H9 (cell line): Measurements from ENCODE around the gene TMEM120B. TPM values are rescaled to one million over a fixed set of nuclear protein-coding genes. Genes with fewer than 3 reads are reported as not detected.
A peak's percentile ranks its signal among the peaks of the same experiment; 100 is the strongest.
"Not testable (repeated sequence)": the region's sequence is repeated elsewhere in the genome, so short reads cannot be mapped to it uniquely, and the experiment has no call there.

ENCODE experiments used
- DNase-seq: peaks from one replicate; pipeline ENCODE4 v3.0.0-alpha.2; 2017
- H2AFZ ChIP-seq: one replicate; pipeline ENCODE4 v1.6.1; 2013; ENCODE audit warnings: mild to moderate bottlenecking, low read length, control low read depth, moderate library complexity
- H2AK5ac ChIP-seq: 2 replicates; pipeline ENCODE4 v1.6.1; 2013; ENCODE audit warnings: low read length, control low read depth, mixed read lengths; ENCODE audit not compliant: insufficient read length
- H2BK120ac ChIP-seq: one replicate; pipeline ENCODE4 v1.6.1; 2013; ENCODE audit warnings: low read depth, mild to moderate bottlenecking, low read length, control low read depth, inconsistent platforms; ENCODE audit not compliant: poor library complexity, severe bottlenecking
- H2BK12ac ChIP-seq: 2 replicates; pipeline ENCODE4 v1.6.1; 2013; ENCODE audit warnings: low read length, control low read depth, mixed read lengths, low read depth; ENCODE audit not compliant: insufficient read length
- H2BK15ac ChIP-seq: 2 replicates; pipeline ENCODE4 v1.6.1; 2013; ENCODE audit warnings: low read depth, low read length, control low read depth
- H2BK20ac ChIP-seq: one replicate; pipeline ENCODE4 v1.6.1; 2013; ENCODE audit warnings: low read depth, mild to moderate bottlenecking, low read length, control low read depth, inconsistent platforms; ENCODE audit not compliant: poor library complexity, severe bottlenecking
- H2BK5ac ChIP-seq: 2 replicates; pipeline ENCODE4 v1.6.1; 2013; ENCODE audit warnings: low read length, control low read depth, mixed read lengths; ENCODE audit not compliant: insufficient read length
- H3K14ac ChIP-seq: 2 replicates; pipeline ENCODE4 v1.6.1; 2013; ENCODE audit warnings: low read length, control low read depth; ENCODE audit not compliant: insufficient read depth
- H3K18ac ChIP-seq: 2 replicates; pipeline ENCODE4 v1.6.1; 2013; ENCODE audit warnings: low read depth, mild to moderate bottlenecking, mixed read lengths, low read length, control low read depth; ENCODE audit not compliant: insufficient read length
- H3K23ac ChIP-seq: 2 replicates; pipeline ENCODE4 v1.6.1; 2013; ENCODE audit warnings: low read length, control low read depth, mixed read lengths, low read depth; ENCODE audit not compliant: insufficient read length
- H3K23me2 ChIP-seq: 2 replicates; pipeline ENCODE4 v1.6.1; 2013; ENCODE audit warnings: low read depth, mild to moderate bottlenecking, mixed read lengths, low read length, control low read depth; ENCODE audit not compliant: insufficient read length, poor library complexity, severe bottlenecking
- H3K27ac ChIP-seq: 2 replicates; pipeline ENCODE4 v1.5.1; 2013; ENCODE audit warnings: low read length, control low read depth, mixed read lengths, low read depth; ENCODE audit not compliant: insufficient read length
- H3K27me3 ChIP-seq: 2 replicates; pipeline ENCODE4 v1.6.1; 2013; ENCODE audit warnings: low read length, control low read depth, inconsistent platforms; ENCODE audit not compliant: insufficient read depth
- H3K4ac ChIP-seq: 2 replicates; pipeline ENCODE4 v1.6.1; 2013; ENCODE audit warnings: low read depth, mild to moderate bottlenecking, control low read depth, inconsistent platforms, low read length, moderate library complexity
- H3K4me1 ChIP-seq: 2 replicates; pipeline ENCODE4 v1.6.1; 2013; ENCODE audit warnings: low read length, control low read depth, inconsistent platforms; ENCODE audit not compliant: insufficient read depth
- H3K4me2 ChIP-seq: 2 replicates; pipeline ENCODE4 v1.6.1; 2013; ENCODE audit warnings: low read length, control low read depth, mixed read lengths; ENCODE audit not compliant: insufficient read length, insufficient read depth
- H3K56ac ChIP-seq: 2 replicates; pipeline ENCODE4 v1.6.1; 2013; ENCODE audit warnings: low read depth, mild to moderate bottlenecking, mixed read lengths, low read length, control low read depth; ENCODE audit not compliant: insufficient read length
- H3K79me1 ChIP-seq: 2 replicates; pipeline ENCODE4 v1.6.1; 2013; ENCODE audit warnings: low read depth, mild to moderate bottlenecking, moderate library complexity, low read length, control low read depth, inconsistent platforms; ENCODE audit not compliant: insufficient read depth, poor library complexity, severe bottlenecking
- H3K79me2 ChIP-seq: 2 replicates; pipeline ENCODE4 v1.6.1; 2013; ENCODE audit warnings: low read length, control low read depth, inconsistent platforms; ENCODE audit not compliant: insufficient read depth
- H3K9ac ChIP-seq: 2 replicates; pipeline ENCODE4 v1.6.1; 2013; ENCODE audit warnings: low read length, control low read depth, mixed read lengths; ENCODE audit not compliant: insufficient read length; ENCODE audit errors: extremely low read depth
- H3K9me3 ChIP-seq: one replicate; pipeline ENCODE4 v1.6.1; 2013; ENCODE audit warnings: low read depth, low read length, inconsistent platforms; ENCODE audit not compliant: control insufficient read depth
- H3T11ph ChIP-seq: one replicate; pipeline ENCODE4 v1.6.1; 2013; ENCODE audit warnings: mild to moderate bottlenecking, low read length, control low read depth, inconsistent platforms
- H4K20me1 ChIP-seq: one replicate; pipeline ENCODE4 v1.6.1; 2013; ENCODE audit not compliant: control insufficient read depth, insufficient read length, insufficient read depth
- H4K5ac ChIP-seq: 2 replicates; pipeline ENCODE4 v1.6.1; 2013; ENCODE audit warnings: low read depth, mild to moderate bottlenecking, mixed read lengths, low read length, control low read depth; ENCODE audit not compliant: insufficient read length
- H4K8ac ChIP-seq: replicated peaks from 2 replicates; pipeline ENCODE4 v1.6.1; 2013; ENCODE audit warnings: low read length, control low read depth, mixed read lengths, low read depth; ENCODE audit not compliant: insufficient read length
- H4K91ac ChIP-seq: 2 replicates; pipeline ENCODE4 v1.6.1; 2013; ENCODE audit warnings: low read depth, mild to moderate bottlenecking, moderate library complexity, mixed read lengths, low read length, control low read depth; ENCODE audit not compliant: insufficient read length
- H3K27ac Mint-ChIP-seq, 3 experiments: 2 replicates in 2 of 3; 3 replicates in 1 of 3; pipeline ENCODE4 v1.8.0; 2020 to 2021; ENCODE audit warnings: mixed read lengths in 3 of 3, mild to moderate bottlenecking in 1 of 3, moderate library complexity in 1 of 3
- H3K27me3 Mint-ChIP-seq: 2 replicates; pipeline ENCODE4 v1.8.0; 2021; ENCODE audit warnings: low read depth, mild to moderate bottlenecking, moderate library complexity, mixed read lengths
- H3K36me3 Mint-ChIP-seq, 3 experiments: 2 replicates in 2 of 3; 3 replicates in 1 of 3; pipeline ENCODE4 v1.8.0; 2020 to 2021; ENCODE audit warnings: low read depth in 3 of 3, mixed read lengths in 3 of 3; ENCODE audit not compliant: insufficient read depth in 1 of 3
- H3K4me1 Mint-ChIP-seq, 2 experiments: 2 replicates each; pipeline ENCODE4 v1.8.0; 2020; ENCODE audit warnings: mixed read lengths in 2 of 2
- H3K4me3 Mint-ChIP-seq, 2 experiments: 2 replicates in 1 of 2; 3 replicates in 1 of 2; pipeline ENCODE4 v1.8.0; 2020 to 2021; ENCODE audit warnings: mild to moderate bottlenecking in 2 of 2, mixed read lengths in 2 of 2, moderate library complexity in 1 of 2
- H3K9me3 Mint-ChIP-seq, 2 experiments: 2 replicates in 1 of 2; 3 replicates in 1 of 2; pipeline ENCODE4 v1.8.0; 2020; ENCODE audit warnings: mild to moderate bottlenecking in 2 of 2, mixed read lengths in 2 of 2, moderate library complexity in 1 of 2
- WGBS: extraction: QIAGEN DNeasy Blood & Tissue Kit; methylation state at CpG from one replicate; pipeline ENCODE4 v1.1.7; 2013; ENCODE audit warnings: missing lambda C conversion rate, low lambda C conversion rate, mixed read lengths; ENCODE audit not compliant: insufficient read length; ENCODE audit errors: extremely low coverage; 5-methylcytosine and 5-hydroxymethylcytosine counted together
- total RNA-seq: library from RNA; stranded (reverse); gene quantifications from 2 replicates; pipeline ENCODE4 v1.2.1, GENCODE V29; 2021
- TF ChIP-seq, protein P1 (sequence below): fragments of 200-600 bp; sonication (generic); conservative IDR thresholded peaks from 3 replicates; pipeline ENCODE4 v1.8.0; 2021; ENCODE audit warnings: antibody characterized with exemption, mild to moderate bottlenecking

The TMEM120B gene
- total RNA-seq, 1 experiment from 2014 or later: 25.8 TPM

DNA sequence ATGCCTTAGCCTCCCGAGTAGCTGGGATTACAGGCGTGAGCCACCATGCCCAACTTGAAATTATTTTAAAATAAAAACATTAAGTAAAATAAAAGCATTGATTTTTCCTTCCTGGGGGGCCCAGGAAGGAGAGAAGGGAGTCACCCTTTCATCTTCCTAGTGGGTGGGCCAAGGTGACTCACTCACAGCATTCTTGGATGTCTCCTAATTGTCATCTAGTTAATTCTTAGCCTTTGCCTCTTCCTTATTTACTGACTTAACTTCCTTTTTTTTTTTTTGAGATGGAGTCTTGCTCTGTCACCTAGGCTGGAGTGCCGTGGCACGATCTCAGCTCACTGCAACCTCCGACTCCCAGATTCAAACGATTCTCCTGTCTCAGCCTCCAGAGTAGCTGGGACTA, 29.2 kb downstream of the TMEM120B start:
- no peak overlapping the region for H3K56ac ChIP-seq
- H2BK12ac ChIP-seq: no peak overlapping the region
- no CpG with 5 or more reads among the region's 6 CpGs for WGBS
- no peak overlapping the region for H3K4me3 Mint-ChIP-seq
- no peak overlapping the region for H3K9ac ChIP-seq
- no peak overlapping the region for H2BK15ac ChIP-seq
- H3K79me2 ChIP-seq: no peaks in the 10 kb centered on the region; the same call in 1 of the 2 replicates
- no peak overlapping the region for H2AK5ac ChIP-seq
- peaks cover 0 to 2% of the 10 kb centered on the region in 2 experiments; a peak in 1 of 4 replicates for H3K4me1 Mint-ChIP-seq
- H3K36me3 Mint-ChIP-seq: peaks cover 0 to 17% (median 6%) of the 10 kb centered on the region in 3 experiments; a peak in 3 of 7 replicates
- H2BK5ac ChIP-seq: no peak overlapping the region
- H3K18ac ChIP-seq: no peak overlapping the region
- no peak overlapping the region for H3K27ac ChIP-seq
- no peak overlapping the region for H3K4me2 ChIP-seq
- H3K23me2 ChIP-seq: no peaks in the 10 kb centered on the region
- no peak overlapping the region for H3K4ac ChIP-seq
- H4K8ac ChIP-seq: no peak overlapping the region
- H3K79me1 ChIP-seq: no peaks in the 10 kb centered on the region
- H3K27me3 Mint-ChIP-seq: no peaks in the 10 kb centered on the region
- H4K5ac ChIP-seq: no peak overlapping the region
- no peaks in the 10 kb centered on the region for H4K20me1 ChIP-seq
- no peak overlapping the region for H2BK120ac ChIP-seq
- H3T11ph ChIP-seq: no peak overlapping the region
- H3K27me3 ChIP-seq: no peaks in the 10 kb centered on the region
- H3K23ac ChIP-seq: no peak overlapping the region
- peak overlapping the region in 2 of 3 experiments; percentile 67 to 77; a peak in 3 of 7 replicates for H3K27ac Mint-ChIP-seq
- no peak overlapping the region for H2BK20ac ChIP-seq
- H3K9me3 Mint-ChIP-seq: no peaks in the 10 kb centered on the region
- no peaks in the 10 kb centered on the region for H3K4me1 ChIP-seq
- no peak overlapping the region for H4K91ac ChIP-seq
- no peaks in the 10 kb centered on the region for H3K9me3 ChIP-seq
- DNase-seq: no peak
- no peak overlapping the region for H2AFZ ChIP-seq
- TF ChIP-seq, protein P1, sequence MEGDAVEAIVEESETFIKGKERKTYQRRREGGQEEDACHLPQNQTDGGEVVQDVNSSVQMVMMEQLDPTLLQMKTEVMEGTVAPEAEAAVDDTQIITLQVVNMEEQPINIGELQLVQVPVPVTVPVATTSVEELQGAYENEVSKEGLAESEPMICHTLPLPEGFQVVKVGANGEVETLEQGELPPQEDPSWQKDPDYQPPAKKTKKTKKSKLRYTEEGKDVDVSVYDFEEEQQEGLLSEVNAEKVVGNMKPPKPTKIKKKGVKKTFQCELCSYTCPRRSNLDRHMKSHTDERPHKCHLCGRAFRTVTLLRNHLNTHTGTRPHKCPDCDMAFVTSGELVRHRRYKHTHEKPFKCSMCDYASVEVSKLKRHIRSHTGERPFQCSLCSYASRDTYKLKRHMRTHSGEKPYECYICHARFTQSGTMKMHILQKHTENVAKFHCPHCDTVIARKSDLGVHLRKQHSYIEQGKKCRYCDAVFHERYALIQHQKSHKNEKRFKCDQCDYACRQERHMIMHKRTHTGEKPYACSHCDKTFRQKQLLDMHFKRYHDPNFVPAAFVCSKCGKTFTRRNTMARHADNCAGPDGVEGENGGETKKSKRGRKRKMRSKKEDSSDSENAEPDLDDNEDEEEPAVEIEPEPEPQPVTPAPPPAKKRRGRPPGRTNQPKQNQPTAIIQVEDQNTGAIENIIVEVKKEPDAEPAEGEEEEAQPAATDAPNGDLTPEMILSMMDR: no peak
- H3K14ac ChIP-seq: no peak overlapping the region

DNA sequence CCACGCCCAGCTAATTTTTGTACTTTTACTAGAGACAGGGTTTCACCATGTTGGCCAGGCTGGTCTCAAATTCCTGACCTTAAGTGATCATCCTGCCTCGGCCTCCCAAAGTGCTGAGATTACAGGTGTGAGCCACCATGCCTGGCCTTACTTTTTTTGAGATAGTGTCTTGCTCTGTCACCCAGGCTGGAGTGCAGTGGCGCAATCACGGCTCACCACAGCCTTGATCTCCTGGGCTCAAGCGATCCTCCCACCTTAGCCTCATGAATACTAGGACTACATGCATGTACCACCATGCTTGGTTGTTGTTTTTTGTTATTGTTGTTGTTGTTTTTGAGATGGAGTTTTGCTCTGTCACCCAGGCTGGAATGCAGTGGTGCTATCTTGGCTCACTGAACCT, 33.0 kb downstream of the TMEM120B start:
- H4K5ac ChIP-seq, H3K56ac ChIP-seq, H3K9me3 ChIP-seq, H4K91ac ChIP-seq, H3K4ac ChIP-seq, H3K27me3 Mint-ChIP-seq, H3K9me3 Mint-ChIP-seq, H3K23me2 ChIP-seq, H4K20me1 ChIP-seq, H3K4me1 ChIP-seq, H2BK20ac ChIP-seq, H3T11ph ChIP-seq, H3K27me3 ChIP-seq, H3K27ac Mint-ChIP-seq, H3K14ac ChIP-seq, H3K4me2 ChIP-seq, H2AFZ ChIP-seq, H2BK120ac ChIP-seq, H3K4me3 Mint-ChIP-seq, H3K4me1 Mint-ChIP-seq, H2BK12ac ChIP-seq, H3K9ac ChIP-seq, H2BK5ac ChIP-seq, H3K79me1 ChIP-seq, H4K8ac ChIP-seq, H3K23ac ChIP-seq, H3K18ac ChIP-seq, H2BK15ac ChIP-seq, DNase-seq, H2AK5ac ChIP-seq, H3K27ac ChIP-seq, H3K79me2 ChIP-seq: not testable (repeated sequence)
- no CpG with 5 or more reads among the region's 5 CpGs for WGBS
- peaks cover 7 to 35% (median 12%) of the 10 kb centered on the region in 3 experiments for H3K36me3 Mint-ChIP-seq
